NCI-H2081 treated with DMSO at 0.1 percent for 48 hours (cell line): ENCODE measurements around the gene LGALS3.

ENCODE experiments used
- DNase-seq: peaks from one replicate; lab custom pipeline; 2025; lab: John Stamatoyannopoulos, UW

LGALS3 gene

GRCh38 chr14:55191203-55192053, 62.4 kb downstream of the LGALS3 start, which contains the start of gene DLGAP5:
DLGAP5 (minus strand) TSS chr14:55191585; CDS start chr14:55189179, 2,406 bp downstream.
- peak; percentile 93 for DNase-seq

GRCh38 chr14:55192054-55192621, 63.1 kb downstream of the LGALS3 start:
- no peak for DNase-seq

- DNase-seq, result no peak
Observed at GRCh38 chr14:55194656-55195355, 65.8 kb downstream of the LGALS3 start.
